WTC11 (cell line): ENCODE data around the gene HINT2. TPM values are rescaled to one million over a fixed set of nuclear protein-coding genes. Genes with fewer than 3 reads are reported as not detected.

Experiments used
- ATAC-seq: fragments of 200-7000 bp; cut with Tn5 transposase; 2 replicates; pipeline ENCODE4 v1.10.0; 2021; ENCODE audit warnings: mild to moderate bottlenecking, moderate library complexity
- CTCF ChIA-PET: fragments of 300-600 bp; sonication (Branson Sonifier 250); formaldehyde crosslinking; loops from one replicate; lab custom pipeline; 2021; ENCODE audit warnings: antibody characterized with exemption; lab: Charles Lee
- POLR2A ChIA-PET: fragments of 350-600 bp; sonication (Branson Sonifier 250); formaldehyde crosslinking; loops from one replicate; lab custom pipeline; 2021; ENCODE audit warnings: antibody characterized with exemption; lab: Charles Lee
- DNase-seq: peaks from one replicate; pipeline ENCODE4 v3.0.0; 2021; ENCODE audit warnings: low spot score
- H3K27ac Mint-ChIP-seq: 2 replicates; pipeline ENCODE4 v1.8.0; 2021; ENCODE audit warnings: mixed read lengths
- H3K27me3 Mint-ChIP-seq: 2 replicates; pipeline ENCODE4 v1.8.0; 2021; ENCODE audit warnings: low read depth, mild to moderate bottlenecking, moderate library complexity, mixed read lengths
- H3K36me3 Mint-ChIP-seq: 2 replicates; pipeline ENCODE4 v1.8.0; 2021; ENCODE audit warnings: mixed read lengths
- H3K4me1 Mint-ChIP-seq: 2 replicates; pipeline ENCODE4 v1.8.0; 2022; ENCODE audit warnings: mixed read lengths
- H3K4me3 Mint-ChIP-seq: 2 replicates; pipeline ENCODE4 v1.8.0; 2021; ENCODE audit warnings: mild to moderate bottlenecking, moderate library complexity, mixed read lengths
- H3K9me3 Mint-ChIP-seq: 2 replicates; pipeline ENCODE4 v1.8.0; 2021; ENCODE audit warnings: mixed read lengths
- CTCF ChIP-seq: fragments of 200-600 bp; IDR thresholded peaks from 2 replicates; pipeline ENCODE4 v1.8.0; 2022; ENCODE audit warnings: antibody characterized with exemption
- E2F4 ChIP-seq: sonication (generic); formaldehyde crosslinking; IDR thresholded peaks from 2 replicates; pipeline ENCODE4 v1.8.1; 2022; ENCODE audit warnings: low read depth, mild to moderate bottlenecking, moderate library complexity, missing genetic modification reagents, borderline replicate concordance
- GABPB1 ChIP-seq: sonication (generic); formaldehyde crosslinking; IDR thresholded peaks from 2 replicates; pipeline ENCODE4 v1.8.1; 2023; ENCODE audit warnings: mild to moderate bottlenecking, missing genetic modification reagents
- GTF2I ChIP-seq: fragments of 250-450 bp; sonication (Bioruptor Pico); conservative IDR thresholded peaks from 2 replicates; pipeline ENCODE4 v1.4.0; 2021; ENCODE audit warnings: mild to moderate bottlenecking
- IRF2 ChIP-seq: sonication (generic); formaldehyde crosslinking; IDR thresholded peaks from 2 replicates; pipeline ENCODE4 v1.8.0; 2022; ENCODE audit warnings: low read depth, missing genetic modification reagents, borderline replicate concordance
- MYBL2 ChIP-seq: sonication (generic); formaldehyde crosslinking; IDR thresholded peaks from 2 replicates; pipeline ENCODE4 v1.8.1; 2023; ENCODE audit warnings: mild to moderate bottlenecking, moderate library complexity, missing genetic modification reagents
- PRDM15 ChIP-seq: sonication (generic); formaldehyde crosslinking; IDR thresholded peaks from 2 replicates; pipeline ENCODE4 v1.8.0; 2022; ENCODE audit warnings: missing genetic modification reagents
- ZBTB21 ChIP-seq: sonication (generic); formaldehyde crosslinking; IDR thresholded peaks from 2 replicates; pipeline ENCODE4 v1.8.1; 2023; ENCODE audit warnings: mild to moderate bottlenecking, missing genetic modification reagents, borderline replicate concordance
- ZMAT4 ChIP-seq: fragments of 250-450 bp; sonication (Bioruptor Pico); IDR thresholded peaks from 2 replicates; pipeline ENCODE4 v1.9.0; 2021; ENCODE audit warnings: mild to moderate bottlenecking
- ZNF423 ChIP-seq: fragments of 250-450 bp; sonication (Bioruptor Pico); IDR thresholded peaks from 2 replicates; pipeline ENCODE4 v2.1.2; 2022; ENCODE audit warnings: mild to moderate bottlenecking, moderate library complexity
- ZNF671 ChIP-seq: fragments of 250-450 bp; sonication (Bioruptor Pico); IDR thresholded peaks from 2 replicates; pipeline ENCODE4 v1.8.0; 2021; ENCODE audit warnings: mild to moderate bottlenecking
- ZSCAN18 ChIP-seq: fragments of 250-450 bp; sonication (Bioruptor Pico); IDR thresholded peaks from 2 replicates; pipeline ENCODE4 v2.1.2; 2022; ENCODE audit warnings: mild to moderate bottlenecking, moderate library complexity
- total RNA-seq: library from RNA; stranded (reverse); gene quantifications from 3 replicates; pipeline ENCODE4 v1.2.3, GENCODE V29; 2021
- TF ChIP-seq, protein P1 (sequence below): sonication (generic); formaldehyde crosslinking; IDR thresholded peaks from 2 replicates; pipeline ENCODE4 v1.8.1; 2022; ENCODE audit warnings: missing genetic modification reagents, borderline replicate concordance

Gene HINT2
- total RNA-seq, 1 experiment from 2014 or later = 33.6 TPM

- no peak for TF ChIP-seq ZNF671 (CRISPR knock-in tag)
- no peak for TF ChIP-seq PRDM15 (CRISPR knock-in tag)
- TF ChIP-seq ZMAT4 (CRISPR knock-in tag) = no peak
- TF ChIP-seq ZNF423 (CRISPR knock-in tag) = no peak
- TF ChIP-seq E2F4 (CRISPR knock-in tag) = no peak
- no peak for TF ChIP-seq MYBL2 (CRISPR knock-in tag)
- no peak for TF ChIP-seq GTF2I (CRISPR knock-in tag)
- TF ChIP-seq CTCF = no peak
- TF ChIP-seq IRF2 = no peak
- TF ChIP-seq, protein P1, sequence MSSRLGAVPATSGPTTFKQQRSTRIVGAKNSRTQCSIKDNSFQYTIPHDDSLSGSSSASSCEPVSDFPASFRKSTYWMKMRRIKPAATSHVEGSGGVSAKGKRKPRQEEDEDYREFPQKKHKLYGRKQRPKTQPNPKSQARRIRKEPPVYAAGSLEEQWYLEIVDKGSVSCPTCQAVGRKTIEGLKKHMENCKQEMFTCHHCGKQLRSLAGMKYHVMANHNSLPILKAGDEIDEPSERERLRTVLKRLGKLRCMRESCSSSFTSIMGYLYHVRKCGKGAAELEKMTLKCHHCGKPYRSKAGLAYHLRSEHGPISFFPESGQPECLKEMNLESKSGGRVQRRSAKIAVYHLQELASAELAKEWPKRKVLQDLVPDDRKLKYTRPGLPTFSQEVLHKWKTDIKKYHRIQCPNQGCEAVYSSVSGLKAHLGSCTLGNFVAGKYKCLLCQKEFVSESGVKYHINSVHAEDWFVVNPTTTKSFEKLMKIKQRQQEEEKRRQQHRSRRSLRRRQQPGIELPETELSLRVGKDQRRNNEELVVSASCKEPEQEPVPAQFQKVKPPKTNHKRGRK (CRISPR knock-in tag) = no peak
Measured at GRCh38 chr9:35836595-35836994, 21.8 kb upstream of the HINT2 start (continued).

GRCh38 chr9:35835766-35836165 is 20.9 kb upstream of the HINT2 start:
- H3K4me3 Mint-ChIP-seq = no peak overlapping the region

More at GRCh38 chr9:35835766-35836165, 20.9 kb upstream of the HINT2 start:
- POLR2A ChIA-PET = no interaction called here
- peaks cover 25% of the 10 kb centered on the region for H3K27me3 Mint-ChIP-seq
- CTCF ChIA-PET = interaction anchor here (0.6 to 5.2 kb wide), 41 partner anchors 8 to 327 kb away, joined by 3 to 72 read pairs (median 5); partner anchors contain the start of genes ARHGEF39, HINT2, NPR2 and OR13J1
- no peaks in the 10 kb centered on the region for H3K36me3 Mint-ChIP-seq
- no peak for TF ChIP-seq PRDM15 (CRISPR knock-in tag)
- no peak for TF ChIP-seq ZSCAN18 (CRISPR knock-in tag)
- TF ChIP-seq GABPB1 (CRISPR knock-in tag) = peak; percentile 76; the same call in 1 of the 2 replicates
- TF ChIP-seq ZBTB21 = no peak
- TF ChIP-seq, all 79 proteins: peak for 1
- H3K4me1 Mint-ChIP-seq = peaks cover 24% of the 10 kb centered on the region
- DNase-seq = no peak
- H3K27ac Mint-ChIP-seq = no peak overlapping the region
- ATAC-seq = no peak
- no peaks in the 10 kb centered on the region for H3K9me3 Mint-ChIP-seq
